Activated CD4-positive, alpha-beta T cell treated with anti-CD3 and anti-CD28 coated beads for 36 hours (primary cell): ENCODE data around the gene GPLD1. TPM values are rescaled to one million over a fixed set of nuclear protein-coding genes. Genes with fewer than 3 reads are reported as not detected.
A peak's percentile ranks its signal among the peaks of the same experiment; 100 is the strongest.
"Not testable (repeated sequence)": the region's sequence is repeated elsewhere in the genome, so short reads cannot be mapped to it uniquely, and the experiment has no call there.

ENCODE experiments used
- ATAC-seq: fragments of 200-7000 bp; cut with Tn5 transposase; one replicate; pipeline ENCODE4 v1.10.0; 2021; ENCODE audit warnings: mild to moderate bottlenecking, moderate library complexity
- CTCF ChIA-PET: fragments of 350-600 bp; sonication (Branson Sonifier 250); formaldehyde crosslinking; loops from one replicate; lab custom pipeline; 2021; ENCODE audit warnings: antibody characterized with exemption; lab: Charles Lee
- POLR2A ChIA-PET: fragments of 350-600 bp; sonication (Branson Sonifier 250); formaldehyde crosslinking; loops from one replicate; lab custom pipeline; 2021; ENCODE audit warnings: antibody characterized with exemption, inconsistent platforms; lab: Charles Lee
- DNase-seq: peaks from one replicate; pipeline ENCODE4 v3.0.0-alpha.2; 2020
- H3K27ac Mint-ChIP-seq: one replicate; pipeline ENCODE4 v1.8.0; 2021; ENCODE audit warnings: mixed read lengths
- H3K27me3 Mint-ChIP-seq: one replicate; pipeline ENCODE4 v1.8.0; 2021; ENCODE audit warnings: mixed read lengths
- H3K36me3 Mint-ChIP-seq: one replicate; pipeline ENCODE4 v1.8.0; 2021; ENCODE audit warnings: low read depth, mixed read lengths
- H3K4me1 Mint-ChIP-seq: one replicate; pipeline ENCODE4 v1.8.0; 2021; ENCODE audit warnings: mixed read lengths
- H3K4me3 Mint-ChIP-seq: one replicate; pipeline ENCODE4 v1.8.0; 2021; ENCODE audit warnings: mild to moderate bottlenecking, moderate library complexity, mixed read lengths
- H3K9me3 Mint-ChIP-seq: one replicate; pipeline ENCODE4 v1.8.0; 2021; ENCODE audit warnings: low read depth, mixed read lengths
- intact Hi-C, 2 experiments: fragments of 100-400 bp; cut with DNase I in 1 of 2; cut with micrococcal nuclease in 1 of 2; formaldehyde crosslinking; loops; one replicate each; pipeline versions ENCODE4 v1.14.2 to v1.15.1; 2022 to 2024; cut with DNase I, micrococcal nuclease
- total RNA-seq, 2 experiments: library from RNA; stranded (reverse); gene quantifications; one replicate each; pipeline ENCODE4 v1.2.3, GENCODE V29; 2021

Gene GPLD1
- total RNA-seq, 2 experiments from 2014 or later = 0.62 to 0.67 TPM

- Mint-ChIP-seq H3K27ac (no peak overlapping the region), H3K9me3 (no peaks in the 10 kb centered on the region), H3K4me3 (no peak overlapping the region), H3K36me3 (peaks cover 29% of the 10 kb centered on the region), H3K4me1 (peaks cover 16% of the 10 kb centered on the region), H3K27me3 (no peaks in the 10 kb centered on the region)
- no peak for DNase-seq
- intact Hi-C loops = loop anchor here in 1 of 2 experiments (10.0 kb wide), 1 partner anchor 286 kb away; no protein-coding TSS in a partner anchor
- CTCF ChIA-PET = interaction anchor here (1.5 to 1.7 kb wide), 2 partner anchors 22 to 126 kb away, joined by 3 to 6 read pairs; no protein-coding TSS in a partner anchor
- POLR2A ChIA-PET = no interaction called here
- no peak for ATAC-seq
These were observed 80.5 kb downstream of the GPLD1 start for GRCh38 chr6:24408719-24409410.

- CTCF ChIA-PET = interaction anchor here (1.2 kb wide), 1 partner anchor 45 kb away, joined by 4 read pairs; no protein-coding TSS in a partner anchor
- no peaks in the 10 kb centered on the region for H3K9me3 Mint-ChIP-seq
- no peak overlapping the region for H3K27ac Mint-ChIP-seq
- intact Hi-C loops = loop anchor here in 1 of 2 experiments (10.0 kb wide), 1 partner anchor 290 kb away; no protein-coding TSS in a partner anchor
- peaks cover 13% of the 10 kb centered on the region for H3K36me3 Mint-ChIP-seq
- H3K4me3 Mint-ChIP-seq = no peak overlapping the region
- ATAC-seq = no peak
- peaks cover 26% of the 10 kb centered on the region for H3K4me1 Mint-ChIP-seq
- peaks cover under 1% of the 10 kb centered on the region for H3K27me3 Mint-ChIP-seq
- DNase-seq = no peak
- POLR2A ChIA-PET = no interaction called here
These were observed 84.1 kb downstream of the GPLD1 start for GRCh38 chr6:24405262-24405661.

- Mint-ChIP-seq H3K4me1 (peaks cover 26% of the 10 kb centered on the region), H3K9me3 (no peaks in the 10 kb centered on the region), H3K36me3 (peaks cover 8% of the 10 kb centered on the region), H3K27ac (peak overlapping the region; percentile 86), H3K4me3 (peak overlapping the region; percentile 93), H3K27me3 (peaks cover 12% of the 10 kb centered on the region)
- ChIA-PET CTCF (no interaction called here), POLR2A (no interaction called here)
- intact Hi-C loops = loop anchor here (2.0 to 10.0 kb wide), 4 partner anchors 43 to 291 kb away; partner anchors contain the start of genes ACOT13 (in 1 of the 2), ALDH5A1 (in 1 of the 2) and TDP2 (in 1 of the 2)
- no peak for DNase-seq
- ATAC-seq = no peak
These were observed 85.9 kb downstream of the GPLD1 start for GRCh38 chr6:24403501-24403824.

GRCh38 chr6:24402697-24403500, 86.5 kb downstream of the GPLD1 start, which contains the start of gene MRS2:
MRS2 (plus strand) TSS chr6:24402936; CDS start chr6:24403047, 111 bp downstream.
- POLR2A ChIA-PET = no interaction called here
- Mint-ChIP-seq H3K36me3 (peaks cover 8% of the 10 kb centered on the region), H3K4me1 (peaks cover 24% of the 10 kb centered on the region), H3K4me3 (peak within 1 kb of the TSS; percentile 93), H3K27me3 (peaks cover 13% of the 10 kb centered on the region), H3K9me3 (no peaks in the 10 kb centered on the region), H3K27ac (peak within 1 kb of the TSS; percentile 86)
- CTCF ChIA-PET = interaction anchor here (0.7 to 1.2 kb wide), 2 partner anchors 19 to 120 kb away, joined by 3 to 5 read pairs; no protein-coding TSS in a partner anchor
- intact Hi-C loops = loop anchor here (1.0 to 10.0 kb wide), 6 partner anchors 42 to 292 kb away; partner anchors contain the start of genes ACOT13 (in 1 of the 2), ALDH5A1 (in 1 of the 2) and TDP2 (in 1 of the 2)
- ATAC-seq (peak; percentile 97), DNase-seq (peak; percentile 84)

- Mint-ChIP-seq H3K27me3 (peaks cover 17% of the 10 kb centered on the region), H3K36me3 (peaks cover 8% of the 10 kb centered on the region), H3K4me1 (peaks cover 23% of the 10 kb centered on the region), H3K4me3 (no peak overlapping the region), H3K27ac (no peak overlapping the region), H3K9me3 (no peaks in the 10 kb centered on the region)
- ATAC-seq (no peak), DNase-seq (no peak)
- intact Hi-C loops = loop anchor here in 1 of 2 experiments (10.0 kb wide), 1 partner anchor 293 kb away; no protein-coding TSS in a partner anchor
- ChIA-PET POLR2A (no interaction called here), CTCF (no interaction called here)
These were observed 87.9 kb downstream of the GPLD1 start for GRCh38 chr6:24401458-24401857.

GRCh38 chr6:24400045-24401039, 89.0 kb downstream of the GPLD1 start:
- POLR2A ChIA-PET = interaction anchor here (0.6 kb wide), 1 partner anchor 680 kb away, joined by 5 read pairs; no protein-coding TSS in a partner anchor
- peaks cover 22% of the 10 kb centered on the region for H3K4me1 Mint-ChIP-seq
- H3K4me3 Mint-ChIP-seq, CTCF ChIA-PET, DNase-seq, H3K27ac Mint-ChIP-seq, H3K36me3 Mint-ChIP-seq, H3K9me3 Mint-ChIP-seq, ATAC-seq: not testable (repeated sequence)
- H3K27me3 Mint-ChIP-seq = peaks cover 17% of the 10 kb centered on the region
- intact Hi-C loops = loop anchor here in 1 of 2 experiments (10.0 kb wide), 1 partner anchor 294 kb away; no protein-coding TSS in a partner anchor

GRCh38 chr6:24397631-24398030, 91.7 kb downstream of the GPLD1 start:
- Mint-ChIP-seq H3K27ac (no peak overlapping the region), H3K4me3 (no peak overlapping the region), H3K36me3 (no peaks in the 10 kb centered on the region), H3K27me3 (peaks cover 17% of the 10 kb centered on the region), H3K9me3 (no peaks in the 10 kb centered on the region), H3K4me1 (peaks cover 3% of the 10 kb centered on the region)
- ChIA-PET CTCF (interaction anchor here (0.7 kb wide), 2 partner anchors 119 to 173 kb away, joined by 3 to 5 read pairs; no protein-coding TSS in a partner anchor), POLR2A (no interaction called here)
- DNase-seq (no peak), ATAC-seq (no peak)
- intact Hi-C loops = no loop called here

GRCh38 chr6:24396824-24397223, 92.6 kb downstream of the GPLD1 start:
- H3K27me3 Mint-ChIP-seq = peaks cover 17% of the 10 kb centered on the region
- no peaks in the 10 kb centered on the region for H3K4me1 Mint-ChIP-seq
- no peak overlapping the region for H3K4me3 Mint-ChIP-seq
- H3K27ac Mint-ChIP-seq = no peak overlapping the region
- ATAC-seq (no peak), DNase-seq (no peak)
- no peaks in the 10 kb centered on the region for H3K36me3 Mint-ChIP-seq
- H3K9me3 Mint-ChIP-seq = no peaks in the 10 kb centered on the region
- CTCF ChIA-PET = no interaction called here
- intact Hi-C loops = no loop called here
- POLR2A ChIA-PET = interaction anchor here (0.6 kb wide), 1 partner anchor 67 kb away, joined by 3 read pairs; no protein-coding TSS in a partner anchor

- no peaks in the 10 kb centered on the region for H3K4me1 Mint-ChIP-seq
- H3K9me3 Mint-ChIP-seq = no peaks in the 10 kb centered on the region
- H3K27me3 Mint-ChIP-seq = peaks cover 13% of the 10 kb centered on the region
- CTCF ChIA-PET = no interaction called here
- no peak for DNase-seq
- no peak overlapping the region for H3K27ac Mint-ChIP-seq
- no peak overlapping the region for H3K4me3 Mint-ChIP-seq
- H3K36me3 Mint-ChIP-seq = no peaks in the 10 kb centered on the region
- POLR2A ChIA-PET = no interaction called here
- intact Hi-C loops = loop anchor here in 1 of 2 experiments (5.0 kb wide), 1 partner anchor 113 kb away; no protein-coding TSS in a partner anchor
- ATAC-seq = no peak
These were observed 94.5 kb downstream of the GPLD1 start for GRCh38 chr6:24394780-24395437.
